Activated naive CD8-positive, alpha-beta T cell treated with anti-CD3 and anti-CD28 coated beads for 36 hours (primary cell): Measurements from ENCODE around the gene NUDCD3. TPM values are rescaled to one million over a fixed set of nuclear protein-coding genes. Genes with fewer than 3 reads are reported as not detected.

Experiments
- DNase-seq: peaks from one replicate; pipeline ENCODE4 v3.0.0; 2021
- H3K27ac Mint-ChIP-seq: one replicate; pipeline ENCODE4 v1.8.0; 2022; ENCODE audit warnings: mild to moderate bottlenecking, moderate library complexity, mixed read lengths
- H3K27me3 Mint-ChIP-seq: one replicate; pipeline ENCODE4 v1.8.0; 2022; ENCODE audit warnings: mild to moderate bottlenecking, mixed read lengths
- H3K36me3 Mint-ChIP-seq: one replicate; pipeline ENCODE4 v1.8.0; 2021; ENCODE audit warnings: mild to moderate bottlenecking, mixed read lengths
- H3K4me1 Mint-ChIP-seq: one replicate; pipeline ENCODE4 v1.8.0; 2021; ENCODE audit warnings: mixed read lengths
- H3K4me3 Mint-ChIP-seq: one replicate; pipeline ENCODE4 v1.8.0; 2022; ENCODE audit warnings: mild to moderate bottlenecking, moderate library complexity, mixed read lengths
- H3K9me3 Mint-ChIP-seq: one replicate; pipeline ENCODE4 v1.8.0; 2022; ENCODE audit warnings: mixed read lengths
- total RNA-seq, 2 experiments: library from RNA; stranded (reverse); gene quantifications; one replicate each; pipeline ENCODE4 v1.2.3, GENCODE V29; 2021

Gene NUDCD3
- 10 to 100 TPM; 94.9 to 96.9 TPM for total RNA-seq

- peaks cover 24% of the 10 kb centered on the region for H3K36me3 Mint-ChIP-seq
- H3K4me3 Mint-ChIP-seq: peak within 1 kb of the TSS; percentile 84
- peaks cover 33% of the 10 kb centered on the region for H3K4me1 Mint-ChIP-seq
- no peaks in the 10 kb centered on the region for H3K27me3 Mint-ChIP-seq
- no peaks in the 10 kb centered on the region for H3K9me3 Mint-ChIP-seq
- peak within 1 kb of the TSS; percentile 94 for H3K27ac Mint-ChIP-seq
- DNase-seq: peak; percentile 79
Measured at GRCh38 chr7:44490351-44491200, at the start of gene NUDCD3. Gene NUDCD3, minus strand, starts transcription at chr7:44490658. Its CDS starts 58 bp downstream, at chr7:44490600.

- Mint-ChIP-seq H3K27ac (no peak overlapping the region), H3K4me3 (no peak overlapping the region), H3K4me1 (no peaks in the 10 kb centered on the region), H3K36me3 (no peaks in the 10 kb centered on the region), H3K27me3 (no peaks in the 10 kb centered on the region), H3K9me3 (no peaks in the 10 kb centered on the region)
- no peak for DNase-seq
Measured at GRCh38 chr7:44539669-44540506, 49.4 kb upstream of the NUDCD3 start.

- Mint-ChIP-seq H3K27ac (no peak overlapping the region), H3K4me1 (no peaks in the 10 kb centered on the region), H3K27me3 (no peaks in the 10 kb centered on the region), H3K9me3 (no peaks in the 10 kb centered on the region), H3K4me3 (no peak overlapping the region), H3K36me3 (no peaks in the 10 kb centered on the region)
- no peak for DNase-seq
Measured at GRCh38 chr7:44538798-44539668, 48.6 kb upstream of the NUDCD3 start.

- Mint-ChIP-seq H3K27ac (no peak overlapping the region), H3K9me3 (no peaks in the 10 kb centered on the region), H3K4me3 (no peak overlapping the region), H3K36me3 (no peaks in the 10 kb centered on the region), H3K4me1 (no peaks in the 10 kb centered on the region), H3K27me3 (no peaks in the 10 kb centered on the region)
- no peak for DNase-seq
Measured at GRCh38 chr7:44538093-44538797, 47.8 kb upstream of the NUDCD3 start.

DNA sequence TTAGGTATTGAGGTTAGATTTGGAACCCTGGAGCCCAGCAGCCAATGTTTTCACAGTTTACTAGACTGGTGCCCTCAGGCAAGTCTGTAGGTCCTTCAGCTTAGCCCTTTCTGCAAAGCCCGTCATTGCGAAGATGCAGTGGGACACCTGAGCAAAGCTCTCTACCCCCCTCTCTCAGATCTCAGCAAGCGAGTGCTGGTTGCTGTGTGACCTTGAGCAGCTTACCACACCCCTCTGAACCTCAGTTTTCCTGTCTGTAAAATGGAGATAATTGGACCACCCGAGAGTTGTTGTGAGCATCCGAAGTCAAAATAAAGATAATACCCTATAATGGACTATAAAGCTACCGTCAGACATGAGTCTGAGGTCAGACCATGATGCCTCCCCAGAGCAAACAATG lies 47.0 kb upstream of the NUDCD3 start:
- Mint-ChIP-seq H3K27ac (no peak overlapping the region), H3K4me1 (no peaks in the 10 kb centered on the region), H3K4me3 (no peak overlapping the region), H3K9me3 (no peaks in the 10 kb centered on the region), H3K27me3 (no peaks in the 10 kb centered on the region), H3K36me3 (no peaks in the 10 kb centered on the region)
- DNase-seq: no peak

DNA sequence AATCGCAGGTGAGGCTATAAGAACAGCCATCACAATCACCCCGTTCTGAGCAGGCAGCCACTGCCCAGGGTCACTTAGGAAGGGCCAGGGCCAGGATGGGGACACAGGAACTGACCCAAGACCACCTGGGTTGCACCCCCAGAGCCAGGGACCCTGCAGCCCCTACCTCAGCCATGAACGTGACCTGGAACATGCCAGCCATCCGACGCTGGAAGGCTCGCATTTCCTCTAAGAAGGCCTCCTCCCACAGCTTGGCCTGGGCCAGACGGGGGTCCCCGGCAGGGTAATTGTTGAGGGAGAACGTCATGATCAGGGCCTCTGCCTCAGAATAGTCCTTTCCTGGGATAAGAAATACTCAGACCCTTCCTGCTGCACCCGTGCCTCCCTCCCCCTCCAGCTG lies 45.6 kb upstream of the NUDCD3 start:
- H3K9me3 Mint-ChIP-seq: no peaks in the 10 kb centered on the region
- H3K4me1 Mint-ChIP-seq: no peaks in the 10 kb centered on the region
- no peak overlapping the region for H3K27ac Mint-ChIP-seq
- no peaks in the 10 kb centered on the region for H3K27me3 Mint-ChIP-seq
- no peaks in the 10 kb centered on the region for H3K36me3 Mint-ChIP-seq
- no peak overlapping the region for H3K4me3 Mint-ChIP-seq
- no peak for DNase-seq

GRCh38 chr7:44535348-44536064 lies 45.0 kb upstream of the NUDCD3 start:
- no peak for DNase-seq
- Mint-ChIP-seq H3K36me3 (no peaks in the 10 kb centered on the region), H3K27ac (no peak overlapping the region), H3K4me3 (no peak overlapping the region), H3K4me1 (no peaks in the 10 kb centered on the region), H3K27me3 (no peaks in the 10 kb centered on the region), H3K9me3 (no peaks in the 10 kb centered on the region)

GRCh38 chr7:44534501-44534900 lies 44.0 kb upstream of the NUDCD3 start:
- H3K4me3 Mint-ChIP-seq: no peak overlapping the region
- no peaks in the 10 kb centered on the region for H3K27me3 Mint-ChIP-seq
- no peaks in the 10 kb centered on the region for H3K4me1 Mint-ChIP-seq
- H3K9me3 Mint-ChIP-seq: no peaks in the 10 kb centered on the region
- H3K27ac Mint-ChIP-seq: no peak overlapping the region
- DNase-seq: peak; percentile 63
- no peaks in the 10 kb centered on the region for H3K36me3 Mint-ChIP-seq

GRCh38 chr7:44534087-44534486 lies 43.6 kb upstream of the NUDCD3 start:
- Mint-ChIP-seq H3K4me1 (no peaks in the 10 kb centered on the region), H3K36me3 (no peaks in the 10 kb centered on the region), H3K27me3 (no peaks in the 10 kb centered on the region), H3K9me3 (peaks cover under 1% of the 10 kb centered on the region), H3K4me3 (no peak overlapping the region), H3K27ac (no peak overlapping the region)
- no peak for DNase-seq

- H3K27ac Mint-ChIP-seq: no peak overlapping the region
- H3K4me3 Mint-ChIP-seq: no peak overlapping the region
- peaks cover 2% of the 10 kb centered on the region for H3K9me3 Mint-ChIP-seq
- DNase-seq: no peak
- H3K4me1 Mint-ChIP-seq: no peaks in the 10 kb centered on the region
- H3K36me3 Mint-ChIP-seq: no peaks in the 10 kb centered on the region
- H3K27me3 Mint-ChIP-seq: no peaks in the 10 kb centered on the region
Measured at GRCh38 chr7:44533301-44534055, 43.0 kb upstream of the NUDCD3 start.

DNA sequence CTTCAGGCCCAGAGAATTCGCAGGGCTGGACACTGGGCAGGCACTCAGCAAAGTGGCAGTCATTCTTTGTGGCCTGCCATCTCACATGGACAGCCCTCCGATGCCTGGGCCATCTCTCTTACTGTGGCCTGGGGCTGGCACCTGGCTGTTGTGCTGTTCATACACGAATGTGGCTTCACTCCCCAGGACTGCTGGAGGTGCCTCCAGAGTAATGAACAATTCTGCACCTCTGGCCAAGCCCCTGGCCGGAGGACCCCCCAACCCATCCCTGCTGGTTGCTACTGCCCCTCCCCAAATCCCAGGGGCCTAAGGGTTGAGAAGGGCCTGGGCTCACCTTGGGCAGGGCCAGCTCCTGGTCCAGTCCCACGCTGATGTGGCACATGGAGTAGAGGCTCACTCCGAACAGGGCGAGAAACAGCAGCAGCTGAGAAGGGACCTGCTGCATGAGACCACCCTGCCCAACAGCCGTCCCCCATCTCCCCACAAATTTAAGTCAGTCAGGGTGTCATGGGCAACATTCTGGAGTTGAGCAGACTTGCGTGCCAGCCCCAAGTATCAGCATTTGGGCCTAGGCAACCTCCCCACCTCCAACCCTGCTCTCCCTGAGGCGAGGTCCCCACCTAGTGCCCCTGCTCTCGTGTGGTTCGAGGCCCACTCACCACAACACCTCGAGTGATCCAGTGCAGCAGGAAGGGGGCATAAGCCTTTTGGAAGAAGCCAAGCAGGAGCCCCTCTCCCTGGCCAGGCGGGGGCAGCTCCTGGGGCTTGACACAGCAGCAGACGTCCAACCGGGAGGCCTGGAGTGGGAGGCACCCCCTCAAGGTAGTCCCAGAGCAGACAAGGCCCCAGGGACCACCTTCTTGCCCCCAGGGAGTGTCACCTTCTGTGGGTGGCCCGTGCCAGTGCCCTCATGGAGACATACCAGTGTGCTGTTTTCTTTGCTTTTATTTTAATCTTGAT lies 41.2 kb upstream of the NUDCD3 start:
- Mint-ChIP-seq H3K4me3 (no peak overlapping the region), H3K4me1 (no peaks in the 10 kb centered on the region), H3K27ac (no peak overlapping the region), H3K9me3 (peaks cover 5% of the 10 kb centered on the region), H3K27me3 (no peaks in the 10 kb centered on the region), H3K36me3 (peaks cover 1% of the 10 kb centered on the region)
- no peak for DNase-seq

DNA sequence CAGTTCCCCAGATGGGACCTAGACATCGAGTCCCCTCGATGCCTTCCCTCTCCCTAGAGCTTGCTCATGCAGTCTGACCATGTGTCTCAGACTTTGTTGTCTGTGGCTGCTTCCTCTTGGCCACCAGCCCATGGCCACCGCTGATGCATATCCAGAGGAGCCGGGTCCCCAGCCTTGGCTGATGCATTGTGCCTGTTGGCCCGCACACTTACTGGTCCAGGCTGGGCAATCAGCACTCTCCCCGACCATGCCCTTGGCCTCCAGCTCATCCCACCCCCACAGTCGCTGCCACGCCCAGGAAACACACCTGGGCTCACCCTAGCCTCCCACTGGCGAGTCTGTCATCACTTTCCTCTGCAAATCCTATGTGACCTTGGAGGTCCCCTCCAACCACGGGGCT lies 40.5 kb upstream of the NUDCD3 start:
- Mint-ChIP-seq H3K27ac (no peak overlapping the region), H3K9me3 (peaks cover 6% of the 10 kb centered on the region), H3K4me1 (no peaks in the 10 kb centered on the region), H3K27me3 (no peaks in the 10 kb centered on the region), H3K4me3 (no peak overlapping the region), H3K36me3 (peaks cover 2% of the 10 kb centered on the region)
- no peak for DNase-seq
